ENCODE measurements around the gene PRCD.

- TF ChIP-seq, protein P1, sequence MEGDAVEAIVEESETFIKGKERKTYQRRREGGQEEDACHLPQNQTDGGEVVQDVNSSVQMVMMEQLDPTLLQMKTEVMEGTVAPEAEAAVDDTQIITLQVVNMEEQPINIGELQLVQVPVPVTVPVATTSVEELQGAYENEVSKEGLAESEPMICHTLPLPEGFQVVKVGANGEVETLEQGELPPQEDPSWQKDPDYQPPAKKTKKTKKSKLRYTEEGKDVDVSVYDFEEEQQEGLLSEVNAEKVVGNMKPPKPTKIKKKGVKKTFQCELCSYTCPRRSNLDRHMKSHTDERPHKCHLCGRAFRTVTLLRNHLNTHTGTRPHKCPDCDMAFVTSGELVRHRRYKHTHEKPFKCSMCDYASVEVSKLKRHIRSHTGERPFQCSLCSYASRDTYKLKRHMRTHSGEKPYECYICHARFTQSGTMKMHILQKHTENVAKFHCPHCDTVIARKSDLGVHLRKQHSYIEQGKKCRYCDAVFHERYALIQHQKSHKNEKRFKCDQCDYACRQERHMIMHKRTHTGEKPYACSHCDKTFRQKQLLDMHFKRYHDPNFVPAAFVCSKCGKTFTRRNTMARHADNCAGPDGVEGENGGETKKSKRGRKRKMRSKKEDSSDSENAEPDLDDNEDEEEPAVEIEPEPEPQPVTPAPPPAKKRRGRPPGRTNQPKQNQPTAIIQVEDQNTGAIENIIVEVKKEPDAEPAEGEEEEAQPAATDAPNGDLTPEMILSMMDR (IDR thresholded peaks at IDR 0.05), result peak in 4 of 7 experiments; percentile 19 to 64 (median 45)
- TF ChIP-seq POLR2A (IDR thresholded peaks at IDR 0.05), result peak in 2 of 4 donors; percentile 51 to 86
Observed at GRCh38 chr17:76557368-76558197, 17.7 kb downstream of the PRCD start.

All from stomach (tissue), 4 donors.